ENCODE results near the gene MYLIP.

Gene MYLIP

GRCh38 chr6:16135066-16135465 lies 6.2 kb downstream of the MYLIP start:
- CTCF ChIA-PET, result no interaction called here

GRCh38 chr6:16136091-16136490 lies 7.2 kb downstream of the MYLIP start:
- CTCF ChIA-PET, result no interaction called here

More at GRCh38 chr6:16135066-16135465, 6.2 kb downstream of the MYLIP start:
- no peak for TF ChIP-seq NFRKB (IDR thresholded peaks at IDR 0.05)
- no peak for TF ChIP-seq CTBP1 (IDR thresholded peaks at IDR 0.05; ENCODE audit: borderline replicate concordance)
- no peak for TF ChIP-seq SP1 (IDR thresholded peaks at IDR 0.05)
- no peak for TF ChIP-seq FOXK2 (IDR thresholded peaks at IDR 0.05)
- no peak for TF ChIP-seq BHLHE40 (IDR thresholded peaks at IDR 0.05; ENCODE audit: borderline replicate concordance)
- no peak for TF ChIP-seq TARDBP (IDR thresholded peaks at IDR 0.05)
- TF ChIP-seq FOXA1 (IDR thresholded peaks at IDR 0.05), result no peak
- no peak for TF ChIP-seq SUZ12 (IDR thresholded peaks at IDR 0.05)
- TF ChIP-seq ARNT (IDR thresholded peaks at IDR 0.05), result no peak
- no peak for TF ChIP-seq ZNF384 (IDR thresholded peaks at IDR 0.05)
- no peak for TF ChIP-seq ELF4 (IDR thresholded peaks at IDR 0.05)
- no peak for TF ChIP-seq HDGF (IDR thresholded peaks at IDR 0.05; ENCODE audit: borderline replicate concordance)
- TF ChIP-seq LEF1 (IDR thresholded peaks at IDR 0.05; ENCODE audit: borderline replicate concordance), result no peak
- TF ChIP-seq FOXM1 (IDR thresholded peaks at IDR 0.05; ENCODE audit: borderline replicate concordance), result no peak
- TF ChIP-seq L3MBTL2 (conservative IDR thresholded peaks at IDR 0.05), result no peak
- TF ChIP-seq PKNOX1 (IDR thresholded peaks at IDR 0.05), result no peak
- no peak for DNase-seq (ENCODE audit: extremely low spot score)
- POLR2A ChIA-PET, result no interaction called here

GRCh38 chr6:16136621-16137450 lies 8.0 kb downstream of the MYLIP start:
- CTCF ChIA-PET, result interaction anchor here (1.1 to 1.5 kb wide), 2 partner anchors 46 to 143 kb away, joined by 3 read pairs; no protein-coding TSS in a partner anchor
- POLR2A ChIA-PET, result interaction anchor here (1.8 kb wide), 1 partner anchor 8 kb away, joined by 7 read pairs; the partner anchor contains the start of gene MYLIP
- no peak for TF ChIP-seq ELF4 (IDR thresholded peaks at IDR 0.05)
- TF ChIP-seq LEF1 (IDR thresholded peaks at IDR 0.05; ENCODE audit: borderline replicate concordance), result no peak
- TF ChIP-seq HDGF (IDR thresholded peaks at IDR 0.05; ENCODE audit: borderline replicate concordance), result no peak
- TF ChIP-seq FOXA1 (IDR thresholded peaks at IDR 0.05), result no peak
- TF ChIP-seq TARDBP (IDR thresholded peaks at IDR 0.05), result no peak
- no peak for TF ChIP-seq FOXM1 (IDR thresholded peaks at IDR 0.05; ENCODE audit: borderline replicate concordance)
- TF ChIP-seq ZNF384 (IDR thresholded peaks at IDR 0.05), result no peak
- no peak for TF ChIP-seq NFRKB (IDR thresholded peaks at IDR 0.05)
- no peak for TF ChIP-seq L3MBTL2 (conservative IDR thresholded peaks at IDR 0.05)
- no peak for TF ChIP-seq FOXK2 (IDR thresholded peaks at IDR 0.05)
- TF ChIP-seq SUZ12 (IDR thresholded peaks at IDR 0.05), result no peak
- no peak for TF ChIP-seq PKNOX1 (IDR thresholded peaks at IDR 0.05)
- TF ChIP-seq ARNT (IDR thresholded peaks at IDR 0.05), result no peak
- TF ChIP-seq CTBP1 (IDR thresholded peaks at IDR 0.05; ENCODE audit: borderline replicate concordance), result no peak
- TF ChIP-seq SP1 (IDR thresholded peaks at IDR 0.05), result no peak
- no peak for TF ChIP-seq BHLHE40 (IDR thresholded peaks at IDR 0.05; ENCODE audit: borderline replicate concordance)
- DNase-seq (ENCODE audit: extremely low spot score), result no peak

More at GRCh38 chr6:16136091-16136490, 7.2 kb downstream of the MYLIP start:
- no peak for DNase-seq (ENCODE audit: extremely low spot score)
- POLR2A ChIA-PET, result no interaction called here
- TF ChIP-seq PKNOX1 (IDR thresholded peaks at IDR 0.05), result no peak
- no peak for TF ChIP-seq ARNT (IDR thresholded peaks at IDR 0.05)
- no peak for TF ChIP-seq LEF1 (IDR thresholded peaks at IDR 0.05; ENCODE audit: borderline replicate concordance)
- TF ChIP-seq FOXM1 (IDR thresholded peaks at IDR 0.05; ENCODE audit: borderline replicate concordance), result no peak
- TF ChIP-seq ELF4 (IDR thresholded peaks at IDR 0.05), result no peak
- no peak for TF ChIP-seq L3MBTL2 (conservative IDR thresholded peaks at IDR 0.05)
- TF ChIP-seq SP1 (IDR thresholded peaks at IDR 0.05), result no peak
- no peak for TF ChIP-seq TARDBP (IDR thresholded peaks at IDR 0.05)
- no peak for TF ChIP-seq FOXK2 (IDR thresholded peaks at IDR 0.05)
- no peak for TF ChIP-seq CTBP1 (IDR thresholded peaks at IDR 0.05; ENCODE audit: borderline replicate concordance)
- TF ChIP-seq NFRKB (IDR thresholded peaks at IDR 0.05), result no peak
- no peak for TF ChIP-seq BHLHE40 (IDR thresholded peaks at IDR 0.05; ENCODE audit: borderline replicate concordance)
- TF ChIP-seq SUZ12 (IDR thresholded peaks at IDR 0.05), result no peak
- TF ChIP-seq FOXA1 (IDR thresholded peaks at IDR 0.05), result no peak
- TF ChIP-seq ZNF384 (IDR thresholded peaks at IDR 0.05), result no peak
- TF ChIP-seq HDGF (IDR thresholded peaks at IDR 0.05; ENCODE audit: borderline replicate concordance), result no peak

- TF ChIP-seq CTBP1 (IDR thresholded peaks at IDR 0.05; ENCODE audit: borderline replicate concordance), result no peak
- no peak for TF ChIP-seq FOXA1 (IDR thresholded peaks at IDR 0.05)
- no peak for TF ChIP-seq FOXK2 (IDR thresholded peaks at IDR 0.05)
- no peak for TF ChIP-seq TARDBP (IDR thresholded peaks at IDR 0.05)
- TF ChIP-seq SUZ12 (IDR thresholded peaks at IDR 0.05), result no peak
- TF ChIP-seq FOXM1 (IDR thresholded peaks at IDR 0.05; ENCODE audit: borderline replicate concordance), result no peak
- no peak for TF ChIP-seq HDGF (IDR thresholded peaks at IDR 0.05; ENCODE audit: borderline replicate concordance)
- no peak for TF ChIP-seq L3MBTL2 (conservative IDR thresholded peaks at IDR 0.05)
- no peak for TF ChIP-seq SP1 (IDR thresholded peaks at IDR 0.05)
- TF ChIP-seq BHLHE40 (IDR thresholded peaks at IDR 0.05; ENCODE audit: borderline replicate concordance), result no peak
- no peak for TF ChIP-seq ZNF384 (IDR thresholded peaks at IDR 0.05)
- TF ChIP-seq NFRKB (IDR thresholded peaks at IDR 0.05), result no peak
- TF ChIP-seq ELF4 (IDR thresholded peaks at IDR 0.05), result no peak
- TF ChIP-seq ARNT (IDR thresholded peaks at IDR 0.05), result no peak
- no peak for TF ChIP-seq PKNOX1 (IDR thresholded peaks at IDR 0.05)
- TF ChIP-seq LEF1 (IDR thresholded peaks at IDR 0.05; ENCODE audit: borderline replicate concordance), result no peak
- ChIA-PET POLR2A (interaction anchor here (1.8 kb wide), 1 partner anchor 9 kb away, joined by 7 read pairs; the partner anchor contains the start of gene MYLIP), CTCF (interaction anchor here (1.1 to 1.5 kb wide), 2 partner anchors 45 to 142 kb away, joined by 3 read pairs; no protein-coding TSS in a partner anchor)
- no peak for DNase-seq (ENCODE audit: extremely low spot score)
These were observed 8.5 kb downstream of the MYLIP start for GRCh38 chr6:16137451-16137801.
